GM21737 (cell line): ENCODE results near the gene SBF1.
"Not testable (repeated sequence)": the region's sequence is repeated elsewhere in the genome, so short reads cannot be mapped to it uniquely, and the experiment has no call there.

ENCODE experiments used
- ATAC-seq: cut with Tn5 transposase; IDR thresholded peaks from one replicate; pipeline ENCODE4 v1.9.1; 2021; ENCODE audit warnings: mild to moderate bottlenecking, moderate library complexity; ENCODE audit not compliant: unreplicated experiment

The SBF1 gene

GRCh38 chr22:50474710-50475651 is at the start of gene SBF1:
TSS of gene SBF1 (minus strand) at chr22:50475035. CDS start at chr22:50474840, 195 bp downstream.
- ATAC-seq = peak; percentile 59

GRCh38 chr22:50523806-50524675 is 49.2 kb upstream of the SBF1 start:
- no peak for ATAC-seq

- no peak for ATAC-seq
Observed at GRCh38 chr22:50523458-50523805, 48.6 kb upstream of the SBF1 start.

GRCh38 chr22:50522806-50523438 is 48.1 kb upstream of the SBF1 start:
- ATAC-seq = no peak

GRCh38 chr22:50522208-50522805 is 47.5 kb upstream of the SBF1 start:
- ATAC-seq = no peak

GRCh38 chr22:50521710-50522109 is 46.9 kb upstream of the SBF1 start:
- no peak for ATAC-seq

GRCh38 chr22:50520826-50521453 is 46.1 kb upstream of the SBF1 start:
- ATAC-seq = no peak

- not testable (repeated sequence) for ATAC-seq
Observed at GRCh38 chr22:50520184-50520583, 45.3 kb upstream of the SBF1 start.

GRCh38 chr22:50519151-50519550 is 44.3 kb upstream of the SBF1 start:
- ATAC-seq = no peak

GRCh38 chr22:50518606-50519005 is 43.8 kb upstream of the SBF1 start:
- no peak for ATAC-seq

- ATAC-seq = no peak
Observed at GRCh38 chr22:50517495-50518260, 42.8 kb upstream of the SBF1 start.

- no peak for ATAC-seq
Observed at GRCh38 chr22:50516891-50517290, 42.1 kb upstream of the SBF1 start.

- ATAC-seq = no peak
Observed at GRCh38 chr22:50516068-50516467, 41.2 kb upstream of the SBF1 start.

- ATAC-seq = no peak
Observed at GRCh38 chr22:50513175-50513574, 38.3 kb upstream of the SBF1 start.

GRCh38 chr22:50508897-50509296 is 34.1 kb upstream of the SBF1 start:
- no peak for ATAC-seq

GRCh38 chr22:50507991-50508884 is 33.4 kb upstream of the SBF1 start, which contains the start of gene NCAPH2:
TSS of gene NCAPH2 (plus strand) at chr22:50508224. CDS start at chr22:50508338, 114 bp downstream.
- ATAC-seq = peak; percentile 63

GRCh38 chr22:50507421-50507990 is 32.7 kb upstream of the SBF1 start, which contains the start of gene LMF2:
TSS of gene LMF2 (minus strand) at chr22:50507702. CDS start at chr22:50507675, 27 bp downstream.
- peak; percentile 54 for ATAC-seq
